ENCODE results near the gene DNALI1.
"Not testable (repeated sequence)": the region's sequence is repeated elsewhere in the genome, so short reads cannot be mapped to it uniquely, and the experiment has no call there.

The DNALI1 gene

GRCh38 chr1:37556712-37557196, at the start of gene DNALI1:
Gene DNALI1, plus strand, starts transcription at chr1:37556940. Its CDS starts 55 bp downstream, at chr1:37556995.
- no peak for TF ChIP-seq CTCF (IDR thresholded peaks at IDR 0.05; ENCODE audit: insufficient read depth, low read depth, low read length, missing control alignments)
- peak; percentile 76 for DNase-seq (ENCODE audit: low read depth)
- H3K4me3 ChIP-seq (ENCODE audit: low read length) = peak within 1 kb of the TSS; percentile 9

- H3K4me3 ChIP-seq (ENCODE audit: low read length) = no peak overlapping the region
- DNase-seq (ENCODE audit: low read depth) = peak; percentile 4
- peak; percentile 24 for TF ChIP-seq CTCF (IDR thresholded peaks at IDR 0.05; ENCODE audit: insufficient read depth, low read depth, low read length, missing control alignments)
Observed at GRCh38 chr1:37509181-37509580, 47.6 kb upstream of the DNALI1 start.

GRCh38 chr1:37513795-37514349, 42.9 kb upstream of the DNALI1 start:
- peak; percentile 53 for DNase-seq (ENCODE audit: low read depth)
- no peak for TF ChIP-seq CTCF (IDR thresholded peaks at IDR 0.05; ENCODE audit: insufficient read depth, low read depth, low read length, missing control alignments)
- H3K4me3 ChIP-seq (ENCODE audit: low read length) = peak overlapping the region; percentile 77

GRCh38 chr1:37514350-37515184, 42.2 kb upstream of the DNALI1 start, which contains the start of gene MEAF6:
Gene MEAF6, minus strand, starts transcription at chr1:37514766. Its CDS starts 20 bp downstream, at chr1:37514746.
- H3K4me3 ChIP-seq (ENCODE audit: low read length) = peak within 1 kb of the TSS; percentile 77
- no peak for TF ChIP-seq CTCF (IDR thresholded peaks at IDR 0.05; ENCODE audit: insufficient read depth, low read depth, low read length, missing control alignments)
- peak; percentile 77 for DNase-seq (ENCODE audit: low read depth)

GRCh38 chr1:37515185-37516034, 41.3 kb upstream of the DNALI1 start:
- DNase-seq (ENCODE audit: low read depth) = no peak
- no peak for TF ChIP-seq CTCF (IDR thresholded peaks at IDR 0.05; ENCODE audit: insufficient read depth, low read depth, low read length, missing control alignments)
- peak overlapping the region; percentile 77 for H3K4me3 ChIP-seq (ENCODE audit: low read length)

GRCh38 chr1:37517569-37517968, 39.2 kb upstream of the DNALI1 start:
- no peak for TF ChIP-seq CTCF (IDR thresholded peaks at IDR 0.05; ENCODE audit: insufficient read depth, low read depth, low read length, missing control alignments)
- DNase-seq (ENCODE audit: low read depth) = no peak
- no peak overlapping the region for H3K4me3 ChIP-seq (ENCODE audit: low read length)

GRCh38 chr1:37518241-37518640, 38.5 kb upstream of the DNALI1 start:
- DNase-seq (ENCODE audit: low read depth); H3K4me3 ChIP-seq (ENCODE audit: low read length): not testable (repeated sequence)

- not testable (repeated sequence) for DNase-seq (ENCODE audit: low read depth); H3K4me3 ChIP-seq (ENCODE audit: low read length)
Observed at GRCh38 chr1:37518929-37519328, 37.8 kb upstream of the DNALI1 start.
